NCI-H510A treated with DMSO at 0.1 percent for 48 hours (cell line): ENCODE data around the gene CD59.
"Not testable (repeated sequence)": the region's sequence is repeated elsewhere in the genome, so short reads cannot be mapped to it uniquely, and the experiment has no call there.

Source experiments
- DNase-seq: peaks from one replicate; lab custom pipeline; 2025; lab: John Stamatoyannopoulos, UW

CD59 gene

DNA sequence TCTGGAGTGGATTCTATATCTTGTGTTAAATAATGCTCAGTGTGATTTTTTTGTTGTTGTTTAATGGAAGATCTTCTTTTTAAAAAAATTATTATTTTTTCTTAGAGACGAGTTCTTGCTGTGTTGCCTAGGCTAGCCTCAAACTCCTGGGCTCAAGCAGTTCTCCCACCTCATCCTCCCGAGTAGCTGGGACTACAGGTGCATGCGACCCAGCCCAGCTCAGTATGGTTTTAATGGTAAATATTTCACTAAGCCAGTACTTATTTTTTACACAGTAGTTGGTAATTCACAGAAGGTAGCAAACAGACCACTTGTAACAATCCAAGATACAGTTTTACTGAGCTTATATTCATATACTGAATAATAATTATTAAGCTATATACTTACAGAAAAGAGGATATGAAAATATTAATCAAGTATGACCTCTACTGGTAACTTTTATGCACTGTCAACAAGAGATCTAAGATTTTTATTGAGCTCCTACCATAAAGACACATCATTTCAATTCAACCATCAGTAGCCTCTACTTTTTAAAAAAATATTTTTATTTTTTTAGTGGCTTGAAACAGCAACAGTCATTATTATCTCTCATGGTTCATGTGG is 6.1 kb upstream of the CD59 start:
- peak; percentile 10 for DNase-seq

DNA sequence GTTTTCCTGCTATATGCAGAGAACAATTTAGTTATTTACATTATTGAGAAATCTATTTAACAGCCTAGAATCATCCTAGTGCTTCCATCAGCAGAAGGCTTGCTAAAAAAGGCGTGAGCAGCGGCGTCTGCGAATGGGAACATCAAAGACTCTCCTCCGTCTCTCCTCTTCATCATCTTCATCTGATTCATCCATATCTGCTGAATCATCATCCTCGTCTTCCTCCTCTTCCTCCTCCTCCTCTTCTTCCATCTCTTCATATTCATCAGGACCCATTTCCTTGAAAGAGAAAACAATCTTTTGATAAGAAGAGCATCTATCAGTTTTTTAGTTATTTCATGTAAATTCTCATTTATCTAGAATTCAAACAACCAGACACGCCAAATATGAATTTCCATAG is 5.6 kb upstream of the CD59 start:
- no peak for DNase-seq

DNA sequence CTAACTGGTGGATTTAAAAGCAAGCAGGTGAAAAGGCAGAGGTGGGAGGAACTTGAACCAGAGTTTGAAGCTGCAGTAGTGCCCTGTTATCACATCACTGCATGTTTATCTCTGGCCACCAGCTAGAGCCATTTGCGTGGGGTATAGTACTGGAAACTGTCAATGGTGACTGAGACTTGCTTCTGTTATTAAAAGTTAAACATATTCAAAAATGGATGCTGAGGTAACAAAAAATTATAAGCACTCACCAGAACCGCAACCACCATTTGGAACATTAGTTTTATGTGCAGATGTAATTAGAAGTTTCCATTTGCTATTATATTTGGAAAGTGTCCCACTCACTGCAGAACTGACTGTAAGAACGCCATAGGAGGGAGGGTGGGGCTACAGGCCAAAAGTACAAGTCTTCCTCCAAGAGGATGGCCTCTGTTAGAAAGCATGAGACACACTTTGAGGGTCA is 1.2 kb upstream of the CD59 start:
- no peak for DNase-seq

DNA sequence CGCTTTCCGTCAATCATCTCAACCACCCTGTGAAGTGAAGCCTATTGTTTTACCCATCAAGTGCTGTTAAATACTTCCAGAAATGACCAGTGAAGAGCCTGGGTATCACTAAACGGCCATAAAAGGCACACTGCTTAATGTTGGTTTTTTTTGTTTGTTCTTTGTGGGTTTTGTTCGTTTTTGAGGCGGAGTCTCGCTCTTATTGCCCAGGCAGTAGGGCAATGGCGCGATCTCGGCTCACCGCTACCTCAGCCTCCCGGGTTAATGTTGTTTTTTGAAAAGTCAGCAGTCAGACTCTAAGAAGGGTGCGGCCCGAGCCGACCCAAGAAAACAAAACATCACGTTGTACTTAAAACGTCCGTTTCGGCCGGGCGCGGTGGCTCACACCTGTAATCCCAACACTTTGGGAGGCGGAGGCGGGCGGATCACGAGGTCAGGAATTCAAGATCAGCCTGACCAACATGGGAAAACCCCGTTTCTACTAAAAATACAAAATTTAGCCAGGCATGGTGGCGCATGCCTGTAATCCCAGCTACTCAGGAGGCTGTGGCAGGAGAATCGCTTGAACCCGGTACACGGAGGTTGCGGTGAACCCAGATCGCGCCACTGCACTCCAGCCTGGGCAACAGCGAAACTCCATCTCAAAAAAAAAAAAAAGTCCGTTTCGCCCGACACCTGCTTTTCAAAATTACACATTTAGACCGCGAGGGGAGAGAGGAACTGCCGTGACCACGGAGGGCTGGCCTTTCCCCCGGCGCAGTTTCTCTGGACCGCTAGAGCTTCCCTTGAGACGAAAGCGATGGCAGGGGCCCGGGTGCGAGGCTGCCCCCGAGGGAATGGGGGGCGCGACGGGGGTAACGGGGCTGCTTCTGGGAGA is 714 bp downstream of the CD59 start:
- no peak for DNase-seq

DNA sequence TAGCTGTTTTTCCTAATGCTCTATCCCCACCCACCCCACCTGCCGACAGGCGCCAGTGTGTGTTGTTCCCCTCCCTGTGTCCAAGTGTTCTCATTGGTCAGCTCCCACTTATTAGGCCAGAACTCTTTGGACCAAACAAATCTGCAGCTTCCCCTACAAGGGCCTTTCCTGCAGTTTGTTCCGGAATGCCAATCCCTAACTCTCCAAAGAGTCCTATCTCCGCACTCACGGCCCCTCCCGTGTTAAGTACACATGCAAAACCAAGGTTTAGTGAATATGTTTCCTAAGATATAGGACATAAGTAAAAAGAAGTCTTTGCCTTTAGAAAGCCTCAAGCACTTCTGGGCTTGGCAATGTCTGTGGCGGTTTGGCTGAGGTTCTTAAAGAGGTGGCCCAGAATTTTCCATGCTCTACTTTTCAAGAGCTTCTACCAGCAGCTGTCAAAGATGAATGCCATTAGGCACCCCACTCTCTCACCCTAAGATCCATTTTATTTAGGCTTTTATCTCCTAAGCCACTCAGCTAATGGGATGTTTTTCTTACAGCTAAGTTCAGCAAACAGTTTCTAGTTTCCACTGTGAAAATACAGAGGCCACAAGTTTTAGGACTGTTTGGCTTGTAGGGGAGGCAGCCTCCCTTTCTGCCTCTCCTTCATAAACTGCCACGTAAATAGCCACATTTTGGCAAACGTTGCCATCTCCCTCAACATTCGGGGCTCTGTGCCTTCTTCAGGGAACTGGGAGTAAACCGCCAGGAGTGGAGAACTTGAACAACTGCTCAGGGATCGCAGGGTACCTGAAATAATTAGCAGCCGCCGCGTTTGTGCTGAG is 1.6 kb downstream of the CD59 start:
- DNase-seq, result no peak

DNA sequence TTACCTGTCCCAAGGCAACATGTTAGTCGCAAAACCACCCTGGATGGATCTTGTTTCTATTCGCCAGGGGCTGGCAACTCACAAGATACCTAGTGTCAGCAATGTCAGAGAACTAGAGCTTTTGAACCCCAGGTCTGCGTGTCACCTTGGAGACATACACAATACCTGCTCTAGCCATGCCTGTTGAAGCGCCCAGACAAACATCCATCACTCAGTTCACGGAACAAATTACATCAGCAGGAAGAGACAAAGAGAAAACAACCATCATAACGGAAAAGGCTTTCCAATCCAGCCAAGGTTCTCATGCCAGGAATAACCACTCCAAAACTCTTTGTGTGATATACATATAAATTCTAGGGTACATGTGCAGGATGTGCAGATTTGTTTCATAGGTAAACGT is 2.2 kb downstream of the CD59 start:
- DNase-seq, result no peak

DNA sequence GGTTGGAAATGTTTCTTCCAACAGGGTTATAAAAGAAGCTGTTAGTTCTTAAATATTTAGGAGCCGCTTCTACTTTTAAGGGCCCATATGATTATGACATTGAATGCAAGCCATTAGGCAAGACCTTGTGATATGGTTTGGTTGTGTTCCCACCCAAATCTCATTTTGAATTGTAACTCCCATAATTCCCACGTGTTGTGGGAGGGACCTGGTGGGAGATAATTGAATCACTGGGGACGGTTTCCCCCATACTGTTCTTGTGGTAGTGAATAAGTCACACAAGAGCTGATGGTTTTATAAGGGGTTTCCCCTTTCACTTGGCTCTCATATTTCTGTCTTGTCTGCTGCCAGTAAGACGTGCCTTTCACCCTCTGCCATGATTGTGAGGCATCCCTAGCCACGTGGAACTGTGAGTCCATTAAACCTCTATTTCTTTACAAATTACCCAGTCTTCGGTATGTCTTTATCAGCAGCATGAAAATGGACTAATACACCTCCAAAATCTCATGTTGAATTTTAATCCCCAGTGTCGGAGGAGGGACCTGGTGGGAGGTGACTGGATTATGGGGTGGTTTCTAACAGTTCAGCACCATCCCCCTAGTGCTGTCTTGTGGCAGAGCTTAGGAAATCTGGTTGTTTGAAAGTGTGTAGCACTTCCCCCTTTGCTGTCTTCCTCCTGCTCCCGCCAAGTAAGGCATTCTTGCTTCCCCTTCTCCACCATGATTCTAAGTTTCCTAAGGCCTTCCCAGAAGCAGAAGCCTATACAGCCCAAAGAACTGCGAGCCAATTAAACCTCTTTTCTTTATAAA is 4.3 kb downstream of the CD59 start:
- no peak for DNase-seq

DNA sequence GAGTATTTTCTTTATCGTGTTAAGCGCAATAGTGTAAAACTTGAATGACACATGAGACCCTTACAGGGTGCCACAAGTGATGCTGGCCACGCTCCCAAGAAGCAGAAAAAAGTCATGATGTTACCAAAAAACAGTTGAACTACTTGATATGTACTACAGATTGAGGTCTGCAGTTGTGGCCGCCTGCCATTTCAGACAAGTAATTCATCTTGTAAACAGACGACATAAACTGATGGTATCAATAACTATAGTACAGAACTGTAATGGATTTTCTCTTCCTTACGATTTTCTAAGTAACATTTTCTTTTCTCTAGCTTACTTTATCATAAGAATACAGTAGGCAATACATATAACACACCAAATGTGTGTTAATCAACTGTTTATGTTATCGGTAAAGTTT is 5.5 kb downstream of the CD59 start:
- no peak for DNase-seq

DNA sequence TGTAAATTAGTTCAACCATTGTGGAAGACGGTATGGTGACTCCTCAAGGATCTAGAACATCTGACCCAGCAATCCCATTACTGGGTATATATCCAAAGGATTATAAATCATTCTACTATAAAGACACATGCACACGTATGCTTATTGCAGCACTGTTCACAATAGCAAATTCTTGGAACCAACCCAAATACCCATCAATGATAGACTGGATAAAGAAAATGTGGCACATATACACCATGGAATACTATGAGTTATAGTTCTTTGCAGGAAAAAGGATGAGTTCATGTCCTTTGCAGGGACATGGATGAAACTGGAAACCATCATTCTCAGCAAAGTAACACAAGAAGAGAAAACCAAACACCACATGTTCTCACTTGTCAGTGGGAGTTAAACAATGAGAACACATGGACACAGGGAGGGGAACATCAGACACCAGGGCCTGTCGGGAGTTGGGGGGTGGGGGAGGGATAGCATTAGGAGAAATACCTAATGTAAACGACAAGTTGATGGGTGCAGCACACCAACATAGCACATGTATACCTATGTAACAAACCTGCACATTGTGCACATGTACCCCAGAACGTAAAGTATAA is 7.1 kb downstream of the CD59 start:
- DNase-seq, result not testable (repeated sequence)

DNA sequence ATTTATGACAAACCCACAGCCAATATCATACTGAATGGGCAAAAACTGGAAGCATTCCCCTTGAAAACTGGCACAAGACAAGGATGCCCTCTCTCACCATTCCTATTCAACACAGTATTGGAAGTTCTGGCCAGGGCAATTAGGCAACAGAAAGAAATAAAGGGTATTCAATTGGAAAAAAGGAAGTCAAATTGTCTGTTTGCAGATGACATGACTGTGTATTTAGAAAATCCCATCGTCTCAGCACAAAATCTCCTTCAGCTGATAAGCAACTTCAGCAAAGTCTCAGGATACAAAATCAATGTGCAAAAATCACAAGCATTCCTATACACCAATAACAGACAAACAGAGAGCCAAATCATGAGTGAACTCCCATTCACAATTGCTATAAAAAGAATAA is 8.7 kb downstream of the CD59 start:
- not testable (repeated sequence) for DNase-seq

DNA sequence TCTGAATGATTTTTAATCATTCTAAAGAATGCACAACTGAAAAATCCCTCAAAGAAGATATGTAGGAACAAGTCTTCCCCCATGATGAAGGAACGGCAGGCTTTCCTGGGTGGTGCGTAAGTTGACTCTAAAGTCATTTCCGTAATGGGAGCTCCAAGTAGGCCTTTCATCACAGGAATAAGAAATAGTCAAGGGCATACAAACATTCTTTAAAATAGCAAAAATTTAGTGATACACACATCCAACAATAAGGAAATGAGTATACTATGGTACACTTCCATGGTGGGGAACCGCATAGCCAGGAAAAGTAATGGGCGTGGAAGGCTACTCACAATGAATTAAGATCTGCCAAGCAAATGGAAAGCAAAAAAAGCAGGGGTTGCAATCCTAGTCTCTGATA is 10.7 kb downstream of the CD59 start:
- DNase-seq, result no peak

DNA sequence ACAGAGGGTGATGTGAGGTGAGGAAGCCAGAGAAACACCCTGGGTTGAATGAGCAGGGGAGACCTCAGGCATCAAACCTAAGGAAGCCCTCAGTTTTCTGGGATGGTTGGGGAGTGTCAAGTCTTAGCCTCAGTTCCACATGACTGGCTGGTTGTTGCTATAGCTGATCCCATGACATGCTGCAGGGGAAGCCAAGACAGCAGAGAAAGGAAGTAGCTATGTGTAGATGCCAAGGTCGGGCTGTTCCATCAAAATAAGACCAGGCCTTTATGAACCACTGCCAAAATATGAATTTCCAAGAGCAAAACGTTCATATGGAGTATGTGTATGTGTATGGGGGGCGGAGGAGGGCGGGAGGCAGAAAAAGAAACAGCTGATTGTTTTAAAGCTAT is 11.6 kb downstream of the CD59 start:
- no peak for DNase-seq

DNA sequence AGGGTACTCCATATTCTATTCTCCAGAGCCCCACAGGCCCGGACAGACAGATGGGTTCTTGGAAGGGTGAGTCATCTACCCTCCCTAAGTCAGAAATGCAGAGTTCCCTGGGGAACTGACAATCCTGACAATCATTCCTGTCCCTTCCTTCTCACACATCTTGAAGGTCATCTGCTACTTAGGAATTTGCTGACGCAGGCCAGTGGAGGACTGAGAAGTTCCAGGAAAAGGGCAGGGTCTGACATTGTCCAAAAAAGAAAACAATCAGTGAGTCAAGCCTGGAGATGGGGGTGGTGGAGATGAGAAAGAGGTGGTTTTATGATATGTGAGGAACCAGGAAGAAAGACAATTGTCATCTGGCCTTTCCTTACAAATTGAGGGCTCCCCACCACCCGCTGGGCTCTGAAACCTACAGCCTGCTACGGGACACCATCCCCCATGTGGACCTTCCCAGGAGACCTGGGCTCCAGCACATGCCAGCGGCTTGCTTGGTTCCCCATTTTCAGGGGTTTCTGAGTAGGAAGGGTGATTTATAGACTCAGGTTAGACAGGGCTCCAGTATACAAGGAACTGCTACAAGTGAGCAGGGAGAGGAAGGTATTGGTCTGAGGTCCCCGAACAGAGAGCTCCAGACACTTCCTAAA is 12.9 kb downstream of the CD59 start:
- no peak for DNase-seq

DNA sequence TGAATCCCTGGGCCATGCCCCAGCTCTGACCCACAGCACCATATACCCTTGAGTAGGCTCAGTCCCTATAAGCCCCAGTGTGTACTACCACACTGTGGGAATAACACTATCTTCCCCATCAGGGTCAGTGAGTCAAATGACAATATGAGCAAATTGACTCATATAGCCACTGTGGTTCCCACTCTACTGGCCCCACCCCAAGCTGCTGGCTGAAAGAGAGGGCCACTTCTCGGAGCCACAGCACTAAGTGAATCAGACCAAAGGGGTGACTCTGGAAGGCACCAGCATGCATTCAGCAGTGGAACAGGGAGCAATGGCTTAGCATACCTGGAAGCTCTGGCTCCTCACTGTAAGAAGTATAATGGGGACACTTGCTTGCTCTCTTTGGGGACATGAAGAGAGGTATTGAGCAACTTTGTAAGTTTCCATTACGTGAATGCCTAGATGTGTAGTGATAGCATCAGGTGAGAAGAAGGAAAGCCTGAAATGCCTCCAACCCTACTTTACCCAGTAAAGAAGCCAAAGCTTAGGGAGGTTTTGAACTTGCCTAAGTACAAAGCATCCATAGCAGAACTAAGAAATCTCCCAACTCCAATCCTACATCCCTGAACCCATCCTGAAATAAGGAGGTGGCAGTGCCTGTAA is 13.5 kb downstream of the CD59 start:
- no peak for DNase-seq

DNA sequence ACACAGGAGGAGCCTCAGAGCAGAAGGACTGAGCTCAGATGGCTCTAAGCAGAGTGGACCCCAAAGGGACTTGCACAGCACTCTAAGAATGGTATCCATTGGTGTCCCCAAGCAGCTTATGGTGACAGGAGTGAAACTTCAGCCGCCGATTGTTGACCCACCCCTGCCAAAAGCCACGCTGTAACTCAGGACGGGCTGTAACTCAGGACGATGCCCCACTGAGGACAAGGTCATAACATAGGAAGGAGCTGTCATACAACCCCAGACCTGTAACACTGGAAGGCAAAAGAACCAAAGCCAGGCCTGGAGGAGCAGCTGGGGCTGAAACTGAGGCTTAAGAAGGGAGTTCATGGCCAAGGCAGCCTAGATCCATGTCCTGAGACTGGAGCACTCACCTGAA is 14.2 kb downstream of the CD59 start:
- DNase-seq, result no peak

DNA sequence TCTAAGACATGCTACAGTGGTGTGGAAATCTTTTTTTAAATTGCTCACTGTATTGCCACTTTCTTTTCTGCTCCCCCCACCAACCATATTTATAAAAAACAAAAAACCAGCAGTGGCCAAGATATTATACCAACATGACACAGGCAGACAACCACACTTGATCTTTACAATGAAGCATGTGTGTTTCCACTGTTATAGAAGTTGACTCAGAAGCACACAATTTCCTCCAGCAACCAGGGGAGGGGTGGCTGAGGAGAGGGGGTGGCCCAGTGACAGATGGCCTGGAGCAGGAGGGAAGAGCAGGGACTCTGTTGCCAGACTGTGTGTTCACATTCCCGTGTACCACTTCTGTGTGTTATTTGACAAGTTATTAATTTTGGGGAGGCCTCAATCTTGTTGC is 14.8 kb downstream of the CD59 start:
- no peak for DNase-seq

DNA sequence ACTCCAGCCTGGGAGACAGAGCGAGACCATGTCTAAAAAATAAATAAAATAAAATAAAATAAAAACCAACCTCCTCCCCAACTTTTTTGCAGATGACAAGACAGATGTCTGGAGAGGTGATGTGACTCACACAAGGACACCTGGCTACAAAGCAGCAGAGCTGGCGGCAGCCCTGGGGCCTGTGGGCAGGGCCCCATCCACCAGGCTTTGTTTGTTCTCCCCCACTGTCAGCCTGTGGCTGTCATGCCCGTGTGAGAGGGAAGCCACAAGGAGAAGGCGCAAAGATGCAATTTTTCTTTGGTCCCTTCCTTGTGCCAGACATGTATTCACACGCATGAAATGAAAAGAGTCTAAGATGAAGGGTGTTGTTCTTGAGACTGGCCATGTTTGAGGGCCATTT is 16.6 kb downstream of the CD59 start:
- no peak for DNase-seq

DNA sequence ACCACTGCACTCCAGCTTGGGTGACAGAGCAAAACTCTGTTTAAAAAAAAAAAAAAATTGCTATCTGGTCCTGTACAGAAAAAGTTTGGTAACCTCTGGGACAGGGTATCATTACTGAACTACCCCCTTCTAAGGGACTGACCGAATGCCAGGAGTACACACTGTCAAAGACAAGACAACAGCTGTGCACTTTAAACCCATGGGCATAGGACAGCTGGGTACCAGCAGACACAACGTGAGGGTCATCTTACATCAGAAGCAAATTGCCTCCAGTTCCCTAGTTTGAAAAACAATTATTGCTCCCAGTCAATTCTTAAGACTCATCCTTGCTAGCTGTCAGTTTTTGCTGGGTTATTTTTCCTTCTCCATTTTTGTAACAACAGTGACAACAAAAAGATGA is 17.8 kb downstream of the CD59 start:
- no peak for DNase-seq

DNA sequence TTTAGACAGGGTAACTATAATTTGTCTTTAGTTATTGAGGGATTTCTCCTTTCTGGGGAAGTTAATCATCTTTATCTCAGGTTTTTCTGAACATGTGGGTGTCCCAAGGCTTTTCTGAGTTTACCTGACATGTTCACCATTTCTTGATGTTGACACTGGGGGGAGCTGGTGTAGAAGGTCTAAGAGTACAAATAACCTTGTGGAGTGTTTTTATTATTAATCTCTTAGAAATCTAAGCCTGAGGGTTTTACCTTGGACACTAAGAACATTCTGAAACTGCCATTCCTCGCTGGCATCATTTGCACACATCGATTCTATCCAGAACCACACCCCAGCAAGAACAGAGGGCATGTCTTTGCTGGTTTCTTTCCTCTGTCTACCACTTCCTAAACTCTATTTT is 20.0 kb downstream of the CD59 start:
- no peak for DNase-seq

DNA sequence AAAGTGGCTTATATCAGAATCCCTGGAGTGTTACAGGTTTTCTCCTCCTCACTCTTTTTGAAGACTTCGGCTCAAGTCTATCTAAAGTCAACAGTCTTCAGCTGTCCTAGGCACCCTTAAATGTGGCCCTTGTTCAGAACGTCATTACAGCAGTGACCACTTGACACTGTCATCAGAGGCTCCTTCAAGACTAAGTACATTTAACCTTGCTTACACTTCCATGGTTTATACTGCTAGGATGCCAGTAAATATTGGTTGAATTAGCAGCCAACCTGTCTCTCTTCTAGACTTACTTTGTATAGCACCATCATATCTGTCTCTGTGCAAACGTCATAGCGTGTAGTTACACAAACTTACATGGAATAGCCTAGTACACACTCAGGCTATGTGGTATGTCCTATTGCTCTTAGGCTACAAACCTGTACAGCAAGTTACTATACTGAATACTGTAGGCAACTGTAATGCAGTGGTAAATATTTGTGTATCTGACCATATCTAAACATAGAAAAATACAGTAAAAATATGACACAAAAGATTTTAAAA is 22.3 kb downstream of the CD59 start:
- DNase-seq, result no peak
